AG09309 (cell line): Measurements from ENCODE around the gene MOB3B.

ENCODE experiments used
- DNase-seq: peaks from one replicate; pipeline ENCODE4 v3.0.0-alpha.2; 2010; ENCODE audit warnings: low read depth
- H3K4me3 ChIP-seq: 2 replicates; pipeline ENCODE4 v1.5.1; 2011; ENCODE audit warnings: mild to moderate bottlenecking, low read depth, low read length, moderate library complexity; ENCODE audit not compliant: control insufficient read depth
- CTCF ChIP-seq: IDR thresholded peaks from 2 replicates; pipeline ENCODE4 v1.5.1; 2011; ENCODE audit warnings: mild to moderate bottlenecking, low read depth, low read length, inconsistent platforms; ENCODE audit not compliant: insufficient read depth, control insufficient read depth; ENCODE audit errors: missing control alignments

The MOB3B gene

GRCh38 chr9:27400334-27400880 is 129.2 kb downstream of the MOB3B start:
- DNase-seq: no peak
- TF ChIP-seq CTCF: no peak
- no peak overlapping the region for H3K4me3 ChIP-seq

- no peak for DNase-seq
- TF ChIP-seq CTCF: no peak
- no peak overlapping the region for H3K4me3 ChIP-seq
These were observed 130.5 kb downstream of the MOB3B start for GRCh38 chr9:27398982-27399653.

GRCh38 chr9:27396495-27396894 is 133.1 kb downstream of the MOB3B start:
- H3K4me3 ChIP-seq: no peak overlapping the region
- no peak for TF ChIP-seq CTCF
- no peak for DNase-seq

GRCh38 chr9:27395484-27395921 is 134.1 kb downstream of the MOB3B start:
- no peak overlapping the region for H3K4me3 ChIP-seq
- no peak for TF ChIP-seq CTCF
- DNase-seq: no peak

- no peak for TF ChIP-seq CTCF
- DNase-seq: no peak
These were observed 134.8 kb downstream of the MOB3B start for GRCh38 chr9:27394826-27395201.

GRCh38 chr9:27394154-27394825 is 135.3 kb downstream of the MOB3B start:
- H3K4me3 ChIP-seq: no peak overlapping the region
- no peak for DNase-seq
- no peak for TF ChIP-seq CTCF

More at GRCh38 chr9:27394826-27395201, 134.8 kb downstream of the MOB3B start:
- no peak overlapping the region for H3K4me3 ChIP-seq
